T follicular helper cell (primary cell): Measurements from ENCODE around the gene CAPN15.
"Not testable (repeated sequence)": the region's sequence is repeated elsewhere in the genome, so short reads cannot be mapped to it uniquely, and the experiment has no call there.

ENCODE experiments used
- DNase-seq: peaks from one replicate; pipeline ENCODE4 v3.0.0-alpha.2; 2020; ENCODE audit warnings: low read depth

The CAPN15 gene

GRCh38 chr16:592518-593306, 65.2 kb downstream of the CAPN15 start:
- DNase-seq: no peak

GRCh38 chr16:593406-593805, 65.9 kb downstream of the CAPN15 start:
- no peak for DNase-seq

- DNase-seq: no peak
Observed at GRCh38 chr16:593807-594206, 66.3 kb downstream of the CAPN15 start.

- no peak for DNase-seq
Observed at GRCh38 chr16:595094-595528, 67.6 kb downstream of the CAPN15 start.

GRCh38 chr16:595942-596735, 68.6 kb downstream of the CAPN15 start:
- DNase-seq: no peak

DNA sequence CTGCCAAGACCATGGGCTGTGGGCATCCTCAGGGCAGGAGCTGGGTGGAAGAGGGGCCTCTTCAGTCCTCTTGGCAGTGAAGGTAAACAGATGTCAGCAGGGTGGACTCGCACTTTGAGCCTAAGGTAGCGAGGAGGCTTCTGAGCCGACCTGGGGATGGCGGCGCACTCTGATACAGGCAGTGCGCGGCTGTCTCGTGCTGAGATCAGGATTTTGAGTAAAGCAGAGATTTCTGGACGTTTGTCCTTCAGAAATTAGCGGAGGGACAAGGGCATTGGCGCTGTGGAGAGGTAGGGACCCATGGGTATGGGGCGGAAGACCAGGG, 69.2 kb downstream of the CAPN15 start:
- DNase-seq: no peak

GRCh38 chr16:597655-598054, 70.1 kb downstream of the CAPN15 start:
- DNase-seq: not testable (repeated sequence)

DNA sequence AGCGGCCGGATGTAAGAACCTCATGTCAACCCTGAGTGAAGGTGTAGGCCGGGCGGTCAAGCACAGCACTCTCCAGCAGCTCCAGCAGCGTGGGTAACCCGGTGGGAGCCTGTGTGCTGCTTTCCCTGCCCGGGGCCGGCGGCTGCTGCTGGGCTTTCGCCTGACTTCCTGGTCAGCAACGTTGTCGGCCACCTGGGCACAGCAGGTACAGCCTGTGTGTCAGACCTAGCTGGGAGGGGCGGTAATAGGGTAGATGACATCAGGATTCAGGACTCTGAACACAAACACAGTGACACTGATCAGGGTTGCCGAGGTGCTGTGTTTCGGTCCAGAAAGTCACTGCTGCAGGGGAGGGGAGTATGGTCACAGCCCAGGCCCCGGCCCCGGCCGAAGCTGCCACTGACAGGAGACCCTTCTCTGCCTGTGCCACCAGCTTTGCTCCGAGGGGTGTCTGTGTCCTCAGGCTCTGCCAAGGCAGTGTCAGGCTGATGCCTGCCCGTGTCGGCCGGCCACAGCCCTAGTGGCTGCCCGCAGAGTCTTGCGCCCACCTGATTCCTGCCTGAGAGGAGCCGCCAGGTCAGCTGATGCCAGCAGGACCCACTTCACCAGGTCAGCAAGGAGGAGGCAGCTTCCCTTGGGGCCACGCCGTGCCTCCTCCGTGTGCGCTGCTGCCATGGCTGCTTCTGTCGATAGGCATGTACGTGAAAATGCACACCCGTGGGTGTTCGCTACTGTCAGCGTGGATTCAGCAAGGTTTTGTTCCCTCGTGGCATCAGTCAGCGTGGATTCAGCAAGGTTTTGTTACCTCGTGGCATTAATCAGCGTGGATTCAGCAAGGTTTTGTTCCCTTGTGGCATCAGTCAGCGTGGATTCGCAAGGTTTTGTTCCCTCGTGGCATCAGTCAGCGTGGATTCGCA, 71.6 kb downstream of the CAPN15 start:
- no peak for DNase-seq

GRCh38 chr16:600781-601180, 73.3 kb downstream of the CAPN15 start:
- DNase-seq: no peak

DNA sequence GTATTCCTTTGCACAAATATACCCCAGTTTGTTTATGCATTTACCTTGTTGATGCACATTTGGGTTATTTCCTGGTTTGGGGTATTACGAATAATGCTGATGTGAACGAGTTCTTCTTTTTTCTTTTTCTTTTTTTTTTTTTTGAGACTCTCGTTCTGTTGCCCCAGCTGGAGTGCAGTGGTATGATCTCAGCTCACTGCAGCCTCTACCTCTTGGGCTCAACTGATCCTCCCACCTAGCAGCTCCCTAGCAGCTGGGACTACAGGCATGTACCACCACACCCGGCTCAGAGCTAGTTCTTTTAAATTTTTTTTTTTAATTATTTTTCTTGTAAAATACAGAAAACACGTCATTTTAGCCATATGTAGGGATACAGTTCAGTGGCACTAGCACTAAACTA, 76.4 kb downstream of the CAPN15 start:
- DNase-seq: no peak
